HCT116 (cell line): ENCODE data around the gene RASSF9. TPM values are rescaled to one million over a fixed set of nuclear protein-coding genes. Genes with fewer than 3 reads are reported as not detected.

Source experiments
- ATAC-seq: fragments of 200-7000 bp; cut with Tn5 transposase; 2 replicates; pipeline ENCODE4 v1.9.1; 2020; ENCODE audit warnings: mild to moderate bottlenecking, moderate library complexity
- BruUV-seq: library from RNA; stranded (reverse); fragments of 400-500 nt; replicated peaks from 2 replicates; lab custom pipeline; 2021; lab: Mats Ljungman, UMichigan
- CTCF ChIA-PET: fragments of 300-600 bp; sonication (Branson Sonifier 250); formaldehyde crosslinking; loops from one replicate; lab custom pipeline; 2021; ENCODE audit warnings: antibody characterized with exemption; lab: Charles Lee
- POLR2A ChIA-PET: fragments of 300-600, 350-600 bp; sonication (Branson Sonifier 250); formaldehyde crosslinking; loops from one replicate; lab custom pipeline; 2021; ENCODE audit warnings: antibody characterized with exemption; lab: Charles Lee
- RAD21 ChIA-PET, 2 experiments: fragments of 300-600 bp; sonication (Branson Sonifier 250); formaldehyde crosslinking; loops; one replicate each; lab custom pipeline; 2023; ENCODE audit warnings: low total read pairs in 2 of 2; ENCODE audit not compliant: uncharacterized antibody in 2 of 2, unreplicated experiment in 2 of 2, low non-redundant PET in 1 of 2; lab: Charles Lee
- DNase-seq: peaks from one replicate; pipeline ENCODE4 v3.0.0-alpha.2; 2010; ENCODE audit warnings: low read depth, low spot score
- H2AFZ ChIP-seq: fragments of 200-600 bp; shearing (Covaris generic), sonication (generic); 2 replicates; pipeline ENCODE4 v1.6.1; 2017; ENCODE audit warnings: low read depth, mixed run types, mixed read lengths, antibody characterized with exemption, low read length; ENCODE audit not compliant: poor library complexity, severe bottlenecking
- H3K27ac ChIP-seq: 2 replicates; pipeline ENCODE4 v1.5.1; 2012; ENCODE audit warnings: low read depth, low read length
- H3K27me3 ChIP-seq: fragments of 200-600 bp; sonication (generic); 2 replicates; pipeline ENCODE4 v1.6.1; 2016; ENCODE audit warnings: mixed run types, low read length, mixed read lengths; ENCODE audit not compliant: insufficient read depth
- H3K36me3 ChIP-seq, 2 experiments: fragments of 200-500 bp in 1 of 2; fragments of 200-600 bp in 1 of 2; sonication (Bioruptor generic) in 1 of 2; sonication (generic) in 1 of 2; 2 replicates each; pipeline versions ENCODE4 v1.5.1 to v1.6.1; 2014 to 2016; ENCODE audit warnings: low read length in 2 of 2, inconsistent platforms in 1 of 2, mixed read lengths in 1 of 2, mixed run types in 1 of 2; ENCODE audit not compliant: insufficient read depth in 2 of 2, control insufficient read depth in 1 of 2
- H3K4me1 ChIP-seq, 2 experiments: fragments of 200-600 bp in 1 of 2; sonication (generic) in 1 of 2; 2 replicates each; pipeline versions ENCODE4 v1.5.1 to v1.6.1; 2012 to 2017; ENCODE audit warnings: low read length in 2 of 2, inconsistent platforms in 1 of 2, mild to moderate bottlenecking in 1 of 2, mixed read lengths in 1 of 2, mixed run types in 1 of 2, moderate library complexity in 1 of 2; ENCODE audit not compliant: insufficient read depth in 2 of 2, control insufficient read depth in 1 of 2
- H3K4me2 ChIP-seq: fragments of 200-600 bp; sonication (generic); 2 replicates; pipeline ENCODE4 v1.6.1; 2017; ENCODE audit warnings: mixed run types, low read length, mixed read lengths
- H3K4me3 ChIP-seq, 2 experiments: fragments of 200-600 bp in 1 of 2; sonication (generic) in 1 of 2; replicated peaks in 1 of 2; 2 replicates each; pipeline ENCODE4 v1.5.1; 2011 to 2016; ENCODE audit warnings: low read length in 2 of 2, control low read depth in 1 of 2, low read depth in 1 of 2, mild to moderate bottlenecking in 1 of 2, mixed read lengths in 1 of 2, mixed run types in 1 of 2
- H3K79me2 ChIP-seq: fragments of 200-600 bp; sonication (generic); 2 replicates; pipeline ENCODE4 v1.6.1; 2017; ENCODE audit warnings: mild to moderate bottlenecking, mixed run types, low read length, moderate library complexity, mixed read lengths; ENCODE audit not compliant: insufficient read depth
- H3K9ac ChIP-seq: fragments of 200-600 bp; sonication (generic); 2 replicates; pipeline ENCODE4 v1.6.1; 2016; ENCODE audit warnings: low read length, mixed read lengths
- H3K9me2 ChIP-seq: fragments of 200-600 bp; sonication (generic), shearing (Covaris generic); 2 replicates; pipeline ENCODE4 v1.6.1; 2017; ENCODE audit warnings: mixed run types, mild to moderate bottlenecking, moderate library complexity; ENCODE audit not compliant: insufficient read depth
- H3K9me3 ChIP-seq, 2 experiments: fragments of 200-500 bp in 1 of 2; fragments of 200-600 bp in 1 of 2; sonication (Bioruptor generic) in 1 of 2; sonication (generic) in 1 of 2; 2 replicates each; pipeline ENCODE4 v1.6.1; 2014 to 2017; ENCODE audit warnings: low read length in 2 of 2, mixed read lengths in 2 of 2, inconsistent platforms in 1 of 2, low read depth in 1 of 2, mild to moderate bottlenecking in 1 of 2, mixed run types in 1 of 2, moderate library complexity in 1 of 2; ENCODE audit not compliant: control insufficient read depth in 1 of 2, insufficient read depth in 1 of 2
- H4K20me1 ChIP-seq: fragments of 200-600 bp; sonication (generic), shearing (Covaris generic); 2 replicates; pipeline ENCODE4 v1.6.1; 2017; ENCODE audit warnings: mixed run types, mild to moderate bottlenecking, moderate library complexity; ENCODE audit not compliant: insufficient read depth
- CBX3 ChIP-seq: IDR thresholded peaks from 2 replicates; pipeline ENCODE4 v1.6.1; 2012; ENCODE audit warnings: low read depth
- CEBPB ChIP-seq: IDR thresholded peaks from 2 replicates; pipeline ENCODE4 v1.6.1; 2012; ENCODE audit warnings: low read depth
- EGR1 ChIP-seq: IDR thresholded peaks from 2 replicates; pipeline ENCODE4 v1.6.1; 2012; ENCODE audit warnings: low read depth
- EZH2 ChIP-seq: fragments of 200-600 bp; sonication (generic); IDR thresholded peaks from 2 replicates; pipeline ENCODE4 v1.6.1; 2017; ENCODE audit warnings: antibody characterized with exemption, mixed run types
- FOSL1 ChIP-seq: IDR thresholded peaks from 2 replicates; pipeline ENCODE4 v1.6.1; 2012; ENCODE audit warnings: low read depth
- MAX ChIP-seq: IDR thresholded peaks from 2 replicates; pipeline ENCODE4 v1.6.1; 2012
- POLR2A ChIP-seq: IDR thresholded peaks from 2 replicates; pipeline ENCODE4 v1.7.0; 2011; ENCODE audit warnings: borderline replicate concordance; ENCODE audit not compliant: insufficient read depth, insufficient read length; ENCODE audit errors: extremely low read depth
- RAD21 ChIP-seq: IDR thresholded peaks from 2 replicates; pipeline ENCODE4 v1.6.1; 2012; ENCODE audit warnings: low read depth, mild to moderate bottlenecking
- SIN3A ChIP-seq: IDR thresholded peaks from 2 replicates; pipeline ENCODE4 v1.6.1; 2012; ENCODE audit warnings: low read depth
- SP1 ChIP-seq: IDR thresholded peaks from 2 replicates; pipeline ENCODE4 v1.6.1; 2012; ENCODE audit warnings: low read depth
- SRF ChIP-seq: IDR thresholded peaks from 2 replicates; pipeline ENCODE4 v1.6.1; 2012; ENCODE audit warnings: low read depth
- TCF7L2 ChIP-seq: IDR thresholded peaks from 2 replicates; pipeline ENCODE4 v1.7.0; 2011; ENCODE audit warnings: borderline replicate concordance, inconsistent platforms; ENCODE audit not compliant: insufficient read depth, insufficient read length; ENCODE audit errors: extremely low read depth
- ZFX ChIP-seq: fragments of 450-650 bp; IDR thresholded peaks from 2 replicates; pipeline ENCODE4 v1.6.1; 2017
- ZNF274 ChIP-seq: fragments of 200-500 bp; sonication (Bioruptor generic); IDR thresholded peaks from 2 replicates; pipeline ENCODE4 v1.6.1; 2014; ENCODE audit warnings: mild to moderate bottlenecking, low read depth, low read length, inconsistent platforms
- intact Hi-C: fragments of 100-400 bp; cut with micrococcal nuclease; formaldehyde crosslinking; loops from 2 replicates; pipeline ENCODE4 v1.10.0; 2022
- total RNA-seq: library from RNA; stranded (reverse); gene quantifications from one replicate; pipeline ENCODE4 v1.2.1, GENCODE V29; 2021; ENCODE audit not compliant: unreplicated experiment
- TF ChIP-seq, protein P1 (sequence below): IDR thresholded peaks from 2 replicates; pipeline ENCODE4 v1.6.1; 2012
- TF ChIP-seq, protein P2 (sequence below), 3 experiments: fragments of 200-600 bp in 1 of 3; sonication (generic) in 1 of 3; IDR thresholded peaks in 2 of 3; conservative IDR thresholded peaks in 1 of 3; 2 replicates each; pipeline ENCODE4 v1.5.1; 2012 to 2017; ENCODE audit warnings: low read depth in 2 of 3, low read length in 2 of 3, antibody characterized with exemption in 1 of 3, borderline replicate concordance in 1 of 3, control low read depth in 1 of 3, mild to moderate bottlenecking in 1 of 3, mixed read lengths in 1 of 3, mixed run types in 1 of 3, moderate library complexity in 1 of 3; ENCODE audit not compliant: insufficient read depth in 1 of 3

Gene RASSF9
- total RNA-seq, 1 experiment from 2014 or later: not detected

DNA sequence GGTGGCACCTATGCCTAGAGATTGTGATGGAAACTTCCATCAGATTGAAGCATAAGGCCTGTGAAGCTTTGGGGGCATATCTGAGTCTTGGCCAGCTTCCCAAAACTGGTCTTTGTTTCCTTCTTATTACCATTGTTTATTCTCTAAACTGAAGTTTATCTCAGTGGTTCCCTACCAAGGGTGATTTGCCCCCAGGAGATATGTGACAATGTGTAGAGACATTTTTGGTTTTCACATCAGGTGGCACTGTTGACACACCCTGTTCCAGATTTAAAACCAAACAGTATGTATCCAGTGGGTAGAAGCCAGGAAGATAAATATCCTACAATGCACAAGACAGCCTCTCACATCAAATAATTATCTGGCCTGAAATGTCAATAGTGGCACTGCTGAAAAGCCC lies 22.1 kb downstream of the RASSF9 start:
- peak overlapping the region; percentile 22 for H2AFZ ChIP-seq
- H3K9me2 ChIP-seq: no peaks in the 10 kb centered on the region
- H3K36me3 ChIP-seq: no peaks in the 10 kb centered on the region
- POLR2A ChIA-PET: no interaction called here
- H4K20me1 ChIP-seq: no peaks in the 10 kb centered on the region
- intact Hi-C loops: no loop called here
- H3K79me2 ChIP-seq: no peaks in the 10 kb centered on the region
- no peak for DNase-seq
- RAD21 ChIA-PET: no interaction called here
- no TSS peak for BruUV-seq
- H3K27ac ChIP-seq: no peak overlapping the region
- ATAC-seq: no peak
- TF ChIP-seq RAD21: 0 out of 2 replicates have a peak, but pooled peaks have one; percentile 7
- no peak for TF ChIP-seq SIN3A
- TF ChIP-seq, all 23 proteins: peak for 1
- Histone ChIP-seq H3K27me3 (no peaks in the 10 kb centered on the region), H3K4me2 (no peak overlapping the region), H3K4me1 (no peaks in the 10 kb centered on the region), H3K9ac (no peak overlapping the region), H3K9me3 (no peaks in the 10 kb centered on the region), H3K4me3 (no peak overlapping the region)
- CTCF ChIA-PET: no interaction called here

GRCh38 chr12:85809500-85809899 lies 26.7 kb downstream of the RASSF9 start:
- Histone ChIP-seq H3K9ac (no peak overlapping the region), H3K27ac (no peak overlapping the region), H3K4me2 (no peak overlapping the region), H3K9me3 (no peaks in the 10 kb centered on the region), H3K4me3 (no peak overlapping the region), H3K36me3 (no peaks in the 10 kb centered on the region), H2AFZ (no peak overlapping the region), H3K4me1 (peaks cover 0 to 6% of the 10 kb centered on the region in 2 experiments; a peak in 2 of 4 replicates), H3K27me3 (no peaks in the 10 kb centered on the region), H3K79me2 (no peaks in the 10 kb centered on the region), H4K20me1 (no peaks in the 10 kb centered on the region), H3K9me2 (no peaks in the 10 kb centered on the region)
- ChIA-PET RAD21 (no interaction called here), POLR2A (interaction anchor here (0.8 kb wide), 1 partner anchor 49 kb away, joined by 3 read pairs; no protein-coding TSS in a partner anchor), CTCF (no interaction called here)
- TF ChIP-seq, protein P1, sequence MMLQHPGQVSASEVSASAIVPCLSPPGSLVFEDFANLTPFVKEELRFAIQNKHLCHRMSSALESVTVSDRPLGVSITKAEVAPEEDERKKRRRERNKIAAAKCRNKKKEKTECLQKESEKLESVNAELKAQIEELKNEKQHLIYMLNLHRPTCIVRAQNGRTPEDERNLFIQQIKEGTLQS: no peak
- no peak for TF ChIP-seq MAX
- no peak for TF ChIP-seq POLR2A
- no peak for TF ChIP-seq FOSL1
- no peak for TF ChIP-seq EGR1
- no peak for TF ChIP-seq SIN3A
- no peak for TF ChIP-seq ZNF274
- no peak for TF ChIP-seq ZFX
- no peak for TF ChIP-seq CBX3
- TF ChIP-seq, protein P2, sequence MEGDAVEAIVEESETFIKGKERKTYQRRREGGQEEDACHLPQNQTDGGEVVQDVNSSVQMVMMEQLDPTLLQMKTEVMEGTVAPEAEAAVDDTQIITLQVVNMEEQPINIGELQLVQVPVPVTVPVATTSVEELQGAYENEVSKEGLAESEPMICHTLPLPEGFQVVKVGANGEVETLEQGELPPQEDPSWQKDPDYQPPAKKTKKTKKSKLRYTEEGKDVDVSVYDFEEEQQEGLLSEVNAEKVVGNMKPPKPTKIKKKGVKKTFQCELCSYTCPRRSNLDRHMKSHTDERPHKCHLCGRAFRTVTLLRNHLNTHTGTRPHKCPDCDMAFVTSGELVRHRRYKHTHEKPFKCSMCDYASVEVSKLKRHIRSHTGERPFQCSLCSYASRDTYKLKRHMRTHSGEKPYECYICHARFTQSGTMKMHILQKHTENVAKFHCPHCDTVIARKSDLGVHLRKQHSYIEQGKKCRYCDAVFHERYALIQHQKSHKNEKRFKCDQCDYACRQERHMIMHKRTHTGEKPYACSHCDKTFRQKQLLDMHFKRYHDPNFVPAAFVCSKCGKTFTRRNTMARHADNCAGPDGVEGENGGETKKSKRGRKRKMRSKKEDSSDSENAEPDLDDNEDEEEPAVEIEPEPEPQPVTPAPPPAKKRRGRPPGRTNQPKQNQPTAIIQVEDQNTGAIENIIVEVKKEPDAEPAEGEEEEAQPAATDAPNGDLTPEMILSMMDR (IDR thresholded peaks at IDR 0.05 in 2 of 3, conservative IDR thresholded peaks at IDR 0.05 in 1 of 3; ENCODE audit: borderline replicate concordance in 1 of 3, insufficient read depth in 1 of 3, low read depth in 2 of 3, low read length in 2 of 3): no peak
- no peak for TF ChIP-seq CEBPB
- no peak for TF ChIP-seq SRF
- no peak for TF ChIP-seq SP1
- no peak for TF ChIP-seq EZH2
- TF ChIP-seq TCF7L2: no peak
- intact Hi-C loops: no loop called here
- DNase-seq: no peak
- BruUV-seq: no TSS peak
- no peak for ATAC-seq
